K562 (cell line): Measurements from ENCODE around the gene TFAP2A. TPM values are rescaled to one million over a fixed set of nuclear protein-coding genes. Genes with fewer than 3 reads are reported as not detected.

Experiments
- ATAC-seq: fragments of 200-7000 bp; cut with Tn5 transposase; 3 replicates; pipeline ENCODE4 v1.9.1; 2020; ENCODE audit warnings: moderate library complexity
- BruUV-seq: library from RNA; stranded (reverse); fragments of 400-500 nt; replicated peaks from 2 replicates; lab custom pipeline; 2021; lab: Mats Ljungman, UMichigan
- CTCF ChIA-PET: fragments of 300-600 bp; formaldehyde crosslinking; extraction: SDS; loops from one replicate; lab custom pipeline; 2021; ENCODE audit warnings: low intra/inter-chr PET ratio; lab: Yijun Ruan, JAX
- POLR2A ChIA-PET: fragments of 300-600, 350-650 bp; sonication (Branson Sonifier 250); formaldehyde crosslinking; extraction: SDS; loops from one replicate; lab custom pipeline; 2021; ENCODE audit warnings: antibody characterized with exemption, inconsistent platforms; lab: Yijun Ruan, JAX
- DNase-seq, 4 experiments: peaks; one replicate each; pipeline versions ENCODE4 v3.0.0 to v3.0.0-alpha.2; 2011 to 2018; ENCODE audit warnings: low spot score in 3 of 4, mixed read lengths in 3 of 4; ENCODE audit errors: extremely low read depth in 1 of 4
- FAIRE-seq: peaks from 2 replicates; lab custom pipeline; 2011; peaks lifted over from hg19 to GRCh38; lab: Jason Lieb, UNC
- H2AFZ ChIP-seq: 2 replicates; pipeline ENCODE4 v1.6.0; 2011; ENCODE audit warnings: low read depth, low read length, control low read depth, inconsistent platforms
- H3K27ac ChIP-seq: fragments of 200-600 bp; 3 replicates; pipeline ENCODE4 v1.8.0; 2011; ENCODE audit warnings: low read depth, mild to moderate bottlenecking, control low read depth, inconsistent platforms, low read length, moderate library complexity, mixed read lengths; ENCODE audit errors: extremely low read depth
- H3K27me3 ChIP-seq, 2 experiments: fragments of 300-600 bp in 1 of 2; 2 replicates in 1 of 2; 3 replicates in 1 of 2; pipeline versions ENCODE4 v1.6.0 to v1.8.0; 2011; ENCODE audit warnings: inconsistent platforms in 2 of 2, low read length in 2 of 2, mild to moderate bottlenecking in 1 of 2, mixed read lengths in 1 of 2, moderate library complexity in 1 of 2; ENCODE audit not compliant: control insufficient read depth in 2 of 2, insufficient read depth in 2 of 2
- H3K36me3 ChIP-seq: fragments of 300-600 bp; 3 replicates; pipeline ENCODE4 v1.8.0; 2011; ENCODE audit warnings: mild to moderate bottlenecking, low read length, inconsistent platforms; ENCODE audit not compliant: control insufficient read depth, insufficient read depth
- H3K4me1 ChIP-seq, 2 experiments: fragments of 200-600 bp in 1 of 2; replicated peaks in 1 of 2; 2 replicates in 1 of 2; 3 replicates in 1 of 2; pipeline versions ENCODE4 v1.5.1 to v1.8.0; 2011; ENCODE audit warnings: inconsistent platforms in 2 of 2, low read length in 2 of 2, mild to moderate bottlenecking in 1 of 2, mixed read lengths in 1 of 2, moderate library complexity in 1 of 2; ENCODE audit not compliant: control insufficient read depth in 2 of 2, insufficient read depth in 2 of 2
- H3K4me2 ChIP-seq: 2 replicates; pipeline ENCODE4 v1.6.1; 2011; ENCODE audit warnings: low read length, control low read depth, inconsistent platforms, mixed read lengths; ENCODE audit not compliant: insufficient read depth
- H3K4me3 ChIP-seq: fragments of 200-600 bp; sonication (generic), shearing (Covaris generic); 2 replicates; pipeline ENCODE4 v1.5.1; 2016; ENCODE audit warnings: control low read depth, inconsistent platforms
- H3K79me2 ChIP-seq: fragments of 200-600 bp; 3 replicates; pipeline ENCODE4 v1.8.0; 2011; ENCODE audit warnings: low read length, inconsistent platforms; ENCODE audit not compliant: control insufficient read depth, insufficient read depth
- H3K9ac ChIP-seq, 2 experiments: 2 replicates each; pipeline versions ENCODE4 v1.6.0 to v1.6.1; 2011; ENCODE audit warnings: low read depth in 2 of 2, low read length in 2 of 2, control low read depth in 1 of 2, inconsistent platforms in 1 of 2, mild to moderate bottlenecking in 1 of 2, mixed read lengths in 1 of 2; ENCODE audit not compliant: insufficient read depth in 1 of 2
- H3K9me1 ChIP-seq: one replicate; pipeline ENCODE4 v1.6.0; 2011; ENCODE audit warnings: inconsistent platforms, mild to moderate bottlenecking, low read length, moderate library complexity; ENCODE audit not compliant: control insufficient read depth, insufficient read depth
- H3K9me3 ChIP-seq: replicated peaks from 2 replicates; pipeline ENCODE4 v1.5.1; 2011; ENCODE audit warnings: low read depth, low read length, inconsistent platforms; ENCODE audit not compliant: control insufficient read depth, insufficient read depth
- H4K20me1 ChIP-seq: replicated peaks from 2 replicates; pipeline ENCODE4 v1.6.1; 2011; ENCODE audit warnings: low read length, inconsistent platforms, mixed read lengths; ENCODE audit not compliant: control insufficient read depth, insufficient read depth
- ATF1 ChIP-seq, 2 experiments: fragments of 450-650 bp in 1 of 2; IDR thresholded peaks; 2 replicates each; pipeline ENCODE4 v1.6.1; 2016; ENCODE audit warnings: missing compliant biosample characterization in 1 of 2, missing genetic modification characterization in 1 of 2
- CTBP1 ChIP-seq: fragments of 450-650 bp; IDR thresholded peaks from 2 replicates; pipeline ENCODE4 v1.6.1; 2016; ENCODE audit warnings: borderline replicate concordance
- ETS2 ChIP-seq: IDR thresholded peaks from 2 replicates; pipeline ENCODE4 v1.6.1; 2016; ENCODE audit warnings: borderline replicate concordance, missing genetic modification characterization, mild to moderate bottlenecking, moderate library complexity, missing compliant biosample characterization; ENCODE audit not compliant: poor library complexity, severe bottlenecking
- HDAC2 ChIP-seq: fragments of 450-650 bp; IDR thresholded peaks from 2 replicates; pipeline ENCODE4 v1.6.1; 2016; ENCODE audit warnings: mild to moderate bottlenecking
- HLTF ChIP-seq: fragments of 450-650 bp; IDR thresholded peaks from 2 replicates; pipeline ENCODE4 v1.6.1; 2016
- RBM22 ChIP-seq: fragments of 200-400 bp; formaldehyde crosslinking; IDR thresholded peaks from 2 replicates; pipeline ENCODE4 v1.6.1; 2018; ENCODE audit warnings: low read length, low read depth; ENCODE audit not compliant: poor library complexity, severe bottlenecking
- SNRNP70 ChIP-seq: fragments of 200-400 bp; formaldehyde crosslinking; optimal IDR thresholded peaks from 2 replicates; pipeline ENCODE3; 2017; ENCODE audit warnings: low read depth, low read length
- TOE1 ChIP-seq, 2 experiments: fragments of 450-650 bp in 1 of 2; sonication (generic) in 1 of 2; formaldehyde crosslinking in 1 of 2; IDR thresholded peaks; 2 replicates each; pipeline versions ENCODE4 v1.7.1 to v1.8.0; 2016 to 2022; ENCODE audit warnings: borderline replicate concordance in 2 of 2, mild to moderate bottlenecking in 2 of 2, antibody characterized with exemption in 1 of 2, inconsistent platforms in 1 of 2, low read depth in 1 of 2, missing genetic modification reagents in 1 of 2, moderate library complexity in 1 of 2
- TSC22D4 ChIP-seq: fragments of 450-650 bp; IDR thresholded peaks from 2 replicates; pipeline ENCODE4 v1.6.1; 2016; ENCODE audit warnings: missing genetic modification characterization, missing biosample characterization, control low read depth
- ZC3H11A ChIP-seq: IDR thresholded peaks from 2 replicates; pipeline ENCODE4 v1.6.1; 2012; ENCODE audit warnings: low read depth, low read length, improper control_type of control experiment
- ZNF324 ChIP-seq: fragments of 250-450 bp; sonication (Bioruptor Pico); IDR thresholded peaks from 2 replicates; pipeline ENCODE4 v1.4.0; 2020; ENCODE audit warnings: mild to moderate bottlenecking
- ZNF408 ChIP-seq: fragments of 250-450 bp; sonication (Bioruptor Pico); IDR thresholded peaks from 2 replicates; pipeline ENCODE4 v1.4.0; 2020; ENCODE audit warnings: low read depth, mild to moderate bottlenecking, moderate library complexity
- ZNF57 ChIP-seq: fragments of 450-650 bp; formaldehyde crosslinking; IDR thresholded peaks from 2 replicates; pipeline ENCODE4 v1.4.0; 2020; ENCODE audit warnings: mild to moderate bottlenecking, moderate library complexity
- ZNF589 ChIP-seq: fragments of 200-800 bp; sonication (Bioruptor generic); IDR thresholded peaks from 2 replicates; pipeline ENCODE4 v1.6.1; 2016; ENCODE audit warnings: low read depth, missing genetic modification characterization, missing compliant biosample characterization
- WGBS: fragments of 100-300 bp; shearing (Covaris generic); methylation state at CpG from one replicate; pipeline ENCODE4 v1.1.6; 2016; ENCODE audit warnings: low coverage, mixed read lengths; ENCODE audit not compliant: insufficient coverage; ENCODE audit errors: missing lambda C conversion rate; 5-methylcytosine and 5-hydroxymethylcytosine counted together
- in situ Hi-C: fragments of 300-500 bp; cut with MboI; formaldehyde crosslinking; loops from 4 replicates; pipeline ENCODE4 v1.15.0; 2018; ENCODE audit warnings: inconsistent platforms, mixed read lengths
- intact Hi-C: fragments of 100-400 bp; cut with micrococcal nuclease; formaldehyde crosslinking; loops from 2 replicates; pipeline ENCODE4 v1.14.2; 2022
- polyA plus RNA-seq, 8 experiments: library from polyadenylated mRNA; depleted of rRNA in 4 of 8; stranded (reverse) in 5 of 8; unstranded in 3 of 8; fragments of >200 nt; fragmentation: Nextera tagmentation in 2 of 8; fragmentation: Illumina TruSeq in 1 of 8; extraction: Ambion mirVana in 2 of 8; extraction: Trizol in 1 of 8; gene quantifications; 2 replicates each; pipeline versions ENCODE4 v1.2.1 to v1.2.3, GENCODE V29; 2011 to 2014; ENCODE audit warnings: inconsistent platforms in 1 of 8, missing spikeins in 1 of 8
- total RNA-seq, 7 experiments: library from RNA; depleted of rRNA in 6 of 7; stranded (reverse); fragments of >200 nt in 6 of 7; fragmentation: Illumina TruSeq in 2 of 7; extraction: Trizol in 2 of 7; gene quantifications; 2 replicates each; pipeline versions ENCODE4 v1.2.1 to v1.2.3, GENCODE V29; 2011 to 2021; ENCODE audit warnings: low replicate concordance in 1 of 7

Gene TFAP2A
- total and polyA plus RNA-seq, 9 of the 15 experiments (the other 6 are each of a cell fraction or from before 2014, with no cell fraction given), result 0.14 to 0.53 (median 0.19) TPM; not detected in 1

DNA sequence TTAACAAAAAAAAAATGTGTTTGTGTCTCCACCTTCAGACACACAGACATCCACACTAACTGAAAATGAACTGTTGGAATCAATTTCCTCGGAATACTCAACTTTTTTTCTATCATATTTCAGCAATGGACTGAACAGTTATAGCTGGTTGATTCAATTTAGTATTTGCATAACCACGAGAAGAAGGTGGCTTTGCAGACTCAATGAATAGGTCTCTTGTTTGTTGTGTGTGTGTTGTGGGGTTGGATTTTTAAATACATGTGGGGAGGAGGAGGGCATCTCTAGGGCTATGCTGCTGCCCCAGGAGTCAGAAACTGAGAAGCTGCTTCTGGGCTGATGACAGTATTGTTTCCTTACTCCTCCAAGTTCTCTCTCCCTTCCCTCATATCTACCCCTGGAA lies 28.7 kb downstream of the TFAP2A start:
- H3K9me1 ChIP-seq, result no peaks in the 10 kb centered on the region
- no peak for ATAC-seq
- ChIA-PET CTCF (no interaction called here), POLR2A (interaction anchor here (0.7 kb wide), 1 partner anchor 10 kb away, joined by 3 read pairs; no protein-coding TSS in a partner anchor)
- H4K20me1 ChIP-seq, result no peaks in the 10 kb centered on the region
- no peaks in the 10 kb centered on the region for H3K79me2 ChIP-seq
- H3K4me2 ChIP-seq, result no peak overlapping the region
- no peak for FAIRE-seq
- DNase-seq, result no peak
- no TSS peak for BruUV-seq
- H3K4me1 ChIP-seq, result peaks cover 0 to 12% of the 10 kb centered on the region in 2 experiments; a peak in 1 of 5 replicates
- in situ Hi-C loops, result no loop called here
- H3K27me3 ChIP-seq, result no peaks in the 10 kb centered on the region
- H2AFZ ChIP-seq, result peak overlapping the region; percentile 35; the same call in 1 of the 2 replicates
- WGBS, result 19% methylated on average over 2 of the region's 2 CpGs
- no peak overlapping the region for H3K9ac ChIP-seq
- no peaks in the 10 kb centered on the region; the same call in 1 of the 2 replicates for H3K9me3 ChIP-seq
- no peaks in the 10 kb centered on the region for H3K36me3 ChIP-seq
- H3K4me3 ChIP-seq, result no peak overlapping the region
- no peak overlapping the region for H3K27ac ChIP-seq
- intact Hi-C loops, result no loop called here
- TF ChIP-seq ZC3H11A (no peak), ATF1 (CRISPR knock-in tag; IDR thresholded peaks at IDR 0.05) (no peak), ATF1 (tag; IDR thresholded peaks at IDR 0.05) (no peak), HDAC2 (no peak), TOE1 (IDR thresholded peaks at IDR 0.05; ENCODE audit: borderline replicate concordance) (no peak), TOE1 (CRISPR knock-in tag; IDR thresholded peaks at IDR 0.05; ENCODE audit: borderline replicate concordance, low read depth) (no peak), HLTF (no peak), TSC22D4 (no peak), ETS2 (tag) (no peak), SNRNP70 (no peak), CTBP1 (no peak), RBM22 (no peak), ZNF57 (no peak), ZNF408 (CRISPR knock-in tag) (no peak), ZNF324 (CRISPR knock-in tag) (no peak), ZNF589 (no peak)
